ENCODE results near the gene LONRF2. TPM values are rescaled to one million over a fixed set of nuclear protein-coding genes. Genes with fewer than 3 reads are reported as not detected.

The LONRF2 gene
- total RNA-seq, 2 experiments from 2014 or later = 0.06 to 0.08 TPM

GRCh38 chr2:100277540-100278207 lies 44.6 kb downstream of the LONRF2 start:
- H3K36me3 Mint-ChIP-seq (ENCODE audit: low read depth) = no peaks in the 10 kb centered on the region
- Histone ChIP-seq H3K36me3 (ENCODE audit: insufficient read depth, low read length) (no peaks in the 10 kb centered on the region), H3K4me3 (ENCODE audit: low read length) (no peak overlapping the region), H3K27ac (ENCODE audit: low read depth in 1 of 2, low read length in 2 of 2) (no peak overlapping the region), H3K4me1 (ENCODE audit: insufficient read depth, low read length) (no peaks in the 10 kb centered on the region), H3K27me3 (ENCODE audit: control insufficient read depth in 1 of 2, insufficient read depth in 2 of 2, low read length in 2 of 2) (peaks cover 0 to 4% of the 10 kb centered on the region in 2 experiments), H3K9me3 (ENCODE audit: control insufficient read depth in 1 of 2, insufficient read depth in 1 of 2, low read length in 2 of 2) (no peaks in the 10 kb centered on the region)
- intact Hi-C loops (cut with DNase I, micrococcal nuclease) = no loop called here
- no peaks in the 10 kb centered on the region for H3K4me1 Mint-ChIP-seq (ENCODE audit: low read depth)
- CTCF ChIA-PET = interaction anchor here (0.9 kb wide), 1 partner anchor 15 kb away, joined by 3 read pairs; no protein-coding TSS in a partner anchor
- H3K27me3 Mint-ChIP-seq = peaks cover 22% of the 10 kb centered on the region
- no peak overlapping the region for H3K4me3 Mint-ChIP-seq
- no peak for ATAC-seq (ENCODE audit: poor library complexity)
- no peaks in the 10 kb centered on the region for H3K9me3 Mint-ChIP-seq
- no peak for DNase-seq
- no peak overlapping the region for H3K27ac Mint-ChIP-seq
- POLR2A ChIA-PET = no interaction called here
- no peak for TF ChIP-seq CTCF (IDR thresholded peaks at IDR 0.05)

GRCh38 chr2:100276716-100277115 lies 45.6 kb downstream of the LONRF2 start:
- H3K27me3 Mint-ChIP-seq = peaks cover 17% of the 10 kb centered on the region
- intact Hi-C loops (cut with DNase I, micrococcal nuclease) = no loop called here
- H3K27ac Mint-ChIP-seq = no peak overlapping the region
- Histone ChIP-seq H3K4me3 (ENCODE audit: low read length) (no peak overlapping the region), H3K4me1 (ENCODE audit: insufficient read depth, low read length) (no peaks in the 10 kb centered on the region), H3K9me3 (ENCODE audit: control insufficient read depth in 1 of 2, insufficient read depth in 1 of 2, low read length in 2 of 2) (no peaks in the 10 kb centered on the region), H3K27me3 (ENCODE audit: control insufficient read depth in 1 of 2, insufficient read depth in 2 of 2, low read length in 2 of 2) (peaks cover 0 to 4% of the 10 kb centered on the region in 2 experiments), H3K36me3 (ENCODE audit: insufficient read depth, low read length) (no peaks in the 10 kb centered on the region), H3K27ac (ENCODE audit: low read depth in 1 of 2, low read length in 2 of 2) (no peak overlapping the region)
- H3K4me1 Mint-ChIP-seq (ENCODE audit: low read depth) = no peaks in the 10 kb centered on the region
- ATAC-seq (ENCODE audit: poor library complexity) (no peak), DNase-seq (no peak)
- TF ChIP-seq CTCF (IDR thresholded peaks at IDR 0.05) = no peak
- CTCF ChIA-PET = no interaction called here
- POLR2A ChIA-PET = no interaction called here
- no peaks in the 10 kb centered on the region for H3K36me3 Mint-ChIP-seq (ENCODE audit: low read depth)
- H3K9me3 Mint-ChIP-seq = no peaks in the 10 kb centered on the region
- no peak overlapping the region for H3K4me3 Mint-ChIP-seq

GRCh38 chr2:100275200-100275589 lies 47.1 kb downstream of the LONRF2 start:
- H3K4me3 ChIP-seq (ENCODE audit: low read length) = no peak overlapping the region
- H3K27me3 ChIP-seq (ENCODE audit: control insufficient read depth in 1 of 2, insufficient read depth in 2 of 2, low read length in 2 of 2) = peaks cover 0 to 4% of the 10 kb centered on the region in 2 experiments
- Mint-ChIP-seq H3K9me3 (no peaks in the 10 kb centered on the region), H3K27ac (no peak overlapping the region), H3K4me3 (no peak overlapping the region), H3K36me3 (ENCODE audit: low read depth) (no peaks in the 10 kb centered on the region), H3K27me3 (peaks cover 8% of the 10 kb centered on the region), H3K4me1 (ENCODE audit: low read depth) (no peaks in the 10 kb centered on the region)
- DNase-seq (no peak), ATAC-seq (ENCODE audit: poor library complexity) (no peak)
- H3K27ac ChIP-seq (ENCODE audit: low read depth in 1 of 2, low read length in 2 of 2) = no peak overlapping the region
- ChIA-PET POLR2A (no interaction called here), CTCF (no interaction called here)
- no peaks in the 10 kb centered on the region for H3K4me1 ChIP-seq (ENCODE audit: insufficient read depth, low read length)
- intact Hi-C loops (cut with DNase I, micrococcal nuclease) = no loop called here
- no peak for TF ChIP-seq CTCF (IDR thresholded peaks at IDR 0.05)
- no peaks in the 10 kb centered on the region for H3K36me3 ChIP-seq (ENCODE audit: insufficient read depth, low read length)
- H3K9me3 ChIP-seq (ENCODE audit: control insufficient read depth in 1 of 2, insufficient read depth in 1 of 2, low read length in 2 of 2) = no peaks in the 10 kb centered on the region

Data from CD4-positive, alpha-beta T cell (primary cell).